Colonic mucosa (tissue), 4 donors: Measurements from ENCODE around the gene ANKRD17. TPM values are rescaled to one million over a fixed set of nuclear protein-coding genes. Genes with fewer than 3 reads are reported as not detected.

Source experiments
- DNase-seq: peaks from one replicate; pipeline ENCODE4 v3.0.0-alpha.2; 2020
- H3K27ac ChIP-seq: fragments of 200-600 bp; one replicate; pipeline ENCODE4 v1.8.0; 2021
- H3K27me3 ChIP-seq: fragments of 200-600 bp; one replicate; pipeline ENCODE4 v1.8.0; 2021
- H3K36me3 ChIP-seq: fragments of 200-600 bp; one replicate; pipeline ENCODE4 v1.8.0; 2021
- H3K4me1 ChIP-seq: fragments of 200-600 bp; one replicate; pipeline ENCODE4 v1.8.0; 2021; ENCODE audit warnings: mild to moderate bottlenecking
- H3K4me3 ChIP-seq: fragments of 200-600 bp; one replicate; pipeline ENCODE4 v1.8.0; 2021
- H3K9ac ChIP-seq, 2 donors: one replicate each; pipeline ENCODE4 v1.7.0; 2013; ENCODE audit warnings: control low read depth in 2 of 2, low read depth in 2 of 2, low read length in 2 of 2
- H3K9me3 ChIP-seq: fragments of 200-600 bp; one replicate; pipeline ENCODE4 v1.8.0; 2021
- intact Hi-C: fragments of 100-400 bp; cut with DNase I; formaldehyde crosslinking; loops from one replicate; pipeline ENCODE4 v1.14.1; 2022
- total RNA-seq, 2 donors: library from RNA; stranded (reverse); fragmentation: NEBNext Ultra II Directional in 1 of 2; extraction: Animal tissue kit (Norgen Biotek cat#: 25700) in 1 of 2; gene quantifications; one replicate each; pipeline ENCODE4 v1.2.1, GENCODE V29; 2021
- TF ChIP-seq, protein P1 (sequence below): fragments of 200-600 bp; IDR thresholded peaks from one replicate; pipeline ENCODE4 v1.8.0; 2022; ENCODE audit warnings: antibody characterized with exemption, mild to moderate bottlenecking
- donor health status: healthy.
- donor health status: DM: no; HTN: no; CAD: no.
- donor health status: DM: no; HTN: no; CAD: no.

ANKRD17 gene
- total RNA-seq, 2 donors from 2014 or later: 51.5 to 59.2 TPM

DNA sequence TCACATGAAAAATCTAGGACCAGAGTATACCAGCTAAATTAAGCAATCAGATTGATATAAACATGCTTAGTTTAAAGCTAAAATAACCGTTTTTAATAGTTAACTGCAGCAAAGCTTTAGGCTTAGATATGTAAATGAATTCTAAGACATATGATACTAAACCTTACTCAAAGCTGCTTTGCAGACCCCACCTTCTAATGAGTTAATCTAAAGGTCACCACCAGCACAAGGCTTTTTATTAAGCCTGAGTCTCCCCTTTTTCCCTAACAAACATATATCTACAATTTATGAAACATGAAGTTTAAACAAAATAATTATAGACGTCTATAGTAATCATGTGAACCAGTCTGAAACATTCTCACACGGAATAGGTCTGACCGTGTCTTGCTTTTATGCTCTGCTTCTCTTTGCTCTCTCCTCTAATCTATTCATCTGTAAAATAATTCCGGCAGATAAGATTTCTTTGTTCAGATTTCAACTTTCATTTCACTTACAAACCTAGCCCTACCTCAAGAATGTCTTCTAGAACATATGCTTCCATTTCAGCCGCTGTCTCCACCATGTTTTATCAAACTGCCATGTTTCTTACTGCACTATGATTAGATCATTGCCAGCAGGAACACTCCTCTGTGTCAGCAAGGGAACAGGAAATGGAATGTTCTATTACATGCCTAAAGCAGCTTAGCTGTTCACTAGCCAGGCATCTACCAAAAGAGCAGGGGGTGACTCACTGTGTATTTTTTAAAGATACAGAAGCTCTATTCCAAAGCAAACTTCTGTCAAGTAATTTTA is 35.9 kb downstream of the ANKRD17 start:
- H3K9ac ChIP-seq: peak overlapping the region in 1 of 2 donors; percentile 74
- intact Hi-C loops: no loop called here
- TF ChIP-seq, protein P1, sequence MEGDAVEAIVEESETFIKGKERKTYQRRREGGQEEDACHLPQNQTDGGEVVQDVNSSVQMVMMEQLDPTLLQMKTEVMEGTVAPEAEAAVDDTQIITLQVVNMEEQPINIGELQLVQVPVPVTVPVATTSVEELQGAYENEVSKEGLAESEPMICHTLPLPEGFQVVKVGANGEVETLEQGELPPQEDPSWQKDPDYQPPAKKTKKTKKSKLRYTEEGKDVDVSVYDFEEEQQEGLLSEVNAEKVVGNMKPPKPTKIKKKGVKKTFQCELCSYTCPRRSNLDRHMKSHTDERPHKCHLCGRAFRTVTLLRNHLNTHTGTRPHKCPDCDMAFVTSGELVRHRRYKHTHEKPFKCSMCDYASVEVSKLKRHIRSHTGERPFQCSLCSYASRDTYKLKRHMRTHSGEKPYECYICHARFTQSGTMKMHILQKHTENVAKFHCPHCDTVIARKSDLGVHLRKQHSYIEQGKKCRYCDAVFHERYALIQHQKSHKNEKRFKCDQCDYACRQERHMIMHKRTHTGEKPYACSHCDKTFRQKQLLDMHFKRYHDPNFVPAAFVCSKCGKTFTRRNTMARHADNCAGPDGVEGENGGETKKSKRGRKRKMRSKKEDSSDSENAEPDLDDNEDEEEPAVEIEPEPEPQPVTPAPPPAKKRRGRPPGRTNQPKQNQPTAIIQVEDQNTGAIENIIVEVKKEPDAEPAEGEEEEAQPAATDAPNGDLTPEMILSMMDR: no peak
- no peaks in the 10 kb centered on the region for H3K27me3 ChIP-seq
- H3K36me3 ChIP-seq: no peaks in the 10 kb centered on the region
- H3K27ac ChIP-seq: peak overlapping the region; percentile 24
- H3K4me3 ChIP-seq: peak overlapping the region; percentile 19
- no peaks in the 10 kb centered on the region for H3K9me3 ChIP-seq
- H3K4me1 ChIP-seq: no peaks in the 10 kb centered on the region
- DNase-seq: peak; percentile 72

DNA sequence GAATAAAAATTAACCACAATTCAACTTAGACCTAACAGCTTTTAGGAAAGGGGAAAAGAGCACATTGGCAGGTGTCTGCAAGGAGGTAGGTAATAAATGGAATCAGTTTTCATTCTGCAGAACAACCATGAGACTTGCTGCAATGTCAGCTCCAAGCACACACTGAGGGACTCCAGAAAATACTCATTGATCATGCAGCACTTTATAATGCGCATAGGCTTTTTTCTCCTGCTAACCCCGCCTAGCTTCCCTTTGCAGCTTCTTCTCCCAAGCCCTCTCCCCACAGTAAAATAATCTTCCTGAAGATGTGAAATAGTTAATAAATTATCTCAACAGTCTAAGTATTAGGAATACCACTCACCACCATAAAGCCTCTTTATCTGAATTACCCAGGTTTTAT is 36.9 kb downstream of the ANKRD17 start:
- no peak overlapping the region for H3K27ac ChIP-seq
- H3K4me1 ChIP-seq: no peaks in the 10 kb centered on the region
- H3K9me3 ChIP-seq: no peaks in the 10 kb centered on the region
- no peak overlapping the region for H3K4me3 ChIP-seq
- no peaks in the 10 kb centered on the region for H3K27me3 ChIP-seq
- intact Hi-C loops: no loop called here
- no peaks in the 10 kb centered on the region for H3K36me3 ChIP-seq
- TF ChIP-seq, protein P1: no peak
- no peak overlapping the region for H3K9ac ChIP-seq
- no peak for DNase-seq

DNA sequence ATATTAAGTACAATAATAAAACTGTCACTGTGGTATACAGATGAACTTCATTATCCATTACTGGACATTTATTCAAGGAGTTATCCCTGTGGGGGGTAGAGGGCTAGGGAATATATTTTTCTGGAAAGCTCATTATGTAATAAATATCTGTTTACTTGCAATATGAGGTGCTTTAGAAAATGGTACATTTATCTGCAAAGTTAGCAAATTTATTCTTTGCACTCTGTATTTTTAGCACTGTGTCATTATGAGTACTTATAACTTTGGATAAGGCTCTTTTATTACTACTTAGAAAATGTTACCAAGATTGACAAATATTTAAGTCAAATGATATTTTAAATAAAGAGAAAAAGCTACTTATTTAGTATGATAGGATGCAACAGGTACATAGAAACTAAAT is 37.8 kb downstream of the ANKRD17 start:
- H3K4me3 ChIP-seq: no peak overlapping the region
- no peaks in the 10 kb centered on the region for H3K36me3 ChIP-seq
- intact Hi-C loops: no loop called here
- no peak overlapping the region for H3K27ac ChIP-seq
- no peak for DNase-seq
- H3K9me3 ChIP-seq: no peaks in the 10 kb centered on the region
- TF ChIP-seq, protein P1: no peak
- no peaks in the 10 kb centered on the region for H3K4me1 ChIP-seq
- no peak overlapping the region for H3K9ac ChIP-seq
- H3K27me3 ChIP-seq: no peaks in the 10 kb centered on the region

DNA sequence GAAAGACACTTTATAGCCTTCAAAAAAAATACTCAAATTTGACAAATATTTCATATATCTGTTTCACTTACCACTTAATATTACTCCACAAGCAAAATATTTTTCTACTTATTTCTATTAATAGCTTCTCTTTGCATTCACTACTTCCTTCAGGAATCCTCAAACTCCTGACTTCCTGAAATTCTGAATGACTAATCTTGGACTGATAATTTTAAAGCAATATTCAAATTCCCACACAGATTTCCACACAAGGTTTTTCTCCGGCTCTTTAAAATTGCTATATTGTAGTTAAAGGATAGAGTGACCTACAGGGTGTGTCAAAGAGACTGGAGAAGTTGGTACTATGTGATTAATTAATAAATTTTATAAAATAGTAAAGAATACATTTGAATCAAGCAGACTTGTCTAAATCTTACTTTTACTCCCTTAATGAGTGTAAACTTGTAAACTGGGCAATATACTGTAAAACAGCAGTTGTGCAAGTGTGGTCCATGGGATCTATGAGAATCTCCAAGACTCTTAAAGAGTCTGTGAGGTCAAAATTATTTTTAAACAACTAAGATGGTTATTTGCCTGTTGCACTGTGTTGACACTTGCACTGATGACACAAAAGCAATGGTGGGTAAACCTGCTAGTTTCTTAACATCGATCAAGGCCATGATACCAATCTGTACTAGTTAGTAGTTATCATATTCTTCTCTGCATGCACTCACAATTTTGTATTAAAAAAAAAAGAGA is 44.5 kb downstream of the ANKRD17 start:
- TF ChIP-seq, protein P1: no peak
- no peak for DNase-seq
- Histone ChIP-seq H3K27me3 (no peaks in the 10 kb centered on the region), H3K4me3 (no peak overlapping the region), H3K36me3 (no peaks in the 10 kb centered on the region), H3K9ac (no peak overlapping the region), H3K9me3 (no peaks in the 10 kb centered on the region), H3K27ac (no peak overlapping the region), H3K4me1 (no peaks in the 10 kb centered on the region)
- intact Hi-C loops: no loop called here

DNA sequence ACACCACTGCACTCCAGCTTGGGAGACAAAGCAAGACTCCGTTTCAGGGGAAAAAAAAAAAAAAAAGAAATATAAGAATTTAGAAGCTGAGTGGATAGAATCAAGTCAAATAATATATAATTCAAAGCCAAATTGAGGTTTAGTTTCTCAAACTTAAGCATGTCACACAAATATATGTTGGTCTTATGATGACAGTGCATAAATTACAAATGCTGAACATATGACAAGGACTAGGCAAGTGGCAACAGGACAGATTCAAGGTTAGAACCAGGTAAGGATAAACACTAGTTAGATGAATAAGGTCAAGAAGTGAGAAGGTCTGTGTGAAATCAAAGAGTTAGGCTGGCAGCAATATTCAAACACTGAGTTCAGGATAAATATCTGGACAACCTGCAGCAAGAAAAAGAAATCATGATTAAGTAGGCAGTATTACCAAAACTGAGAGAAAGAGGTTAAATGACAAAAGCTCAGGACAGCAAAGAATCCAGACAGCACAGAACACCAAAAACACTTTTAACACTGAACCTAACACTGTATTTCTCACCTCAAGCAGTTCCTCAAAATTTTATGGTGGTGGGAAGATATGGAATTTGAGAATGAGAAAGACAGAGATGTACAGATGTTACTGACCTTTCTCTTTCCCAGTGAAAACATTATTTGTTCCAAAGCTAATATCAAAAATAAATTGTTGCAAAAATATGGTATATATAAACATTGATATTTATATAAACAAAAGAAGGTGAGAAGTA is 45.4 kb downstream of the ANKRD17 start:
- DNase-seq: no peak
- TF ChIP-seq, protein P1: no peak
- Histone ChIP-seq H3K27me3 (no peaks in the 10 kb centered on the region), H3K9ac (no peak overlapping the region), H3K27ac (no peak overlapping the region), H3K4me3 (no peak overlapping the region), H3K4me1 (no peaks in the 10 kb centered on the region), H3K9me3 (no peaks in the 10 kb centered on the region), H3K36me3 (no peaks in the 10 kb centered on the region)
- intact Hi-C loops: no loop called here
